Stimulated activated CD4-positive, alpha-beta T cell treated with anti-CD3 and anti-CD28 coated beads, Interleukin-1b, Interleukin-23, amount 100 ng/mL, for 4 hours (primary cell): ENCODE results near the gene LINC00305.

Experiments used
- DNase-seq, 2 donors: peaks; one replicate each; pipeline ENCODE4 v3.0.0-alpha.2; 2020; ENCODE audit warnings: low read depth in 2 of 2

LINC00305 gene

GRCh38 chr18:64031411-64031810 is 117.5 kb downstream of the LINC00305 start:
- no peak for DNase-seq
